ENCODE results near the gene TOM1. TPM values are rescaled to one million over a fixed set of nuclear protein-coding genes. Genes with fewer than 3 reads are reported as not detected.

Gene TOM1
- polyA plus RNA-seq, 4 donors, result 33.6 to 38.7 (median 36.7) TPM

DNA sequence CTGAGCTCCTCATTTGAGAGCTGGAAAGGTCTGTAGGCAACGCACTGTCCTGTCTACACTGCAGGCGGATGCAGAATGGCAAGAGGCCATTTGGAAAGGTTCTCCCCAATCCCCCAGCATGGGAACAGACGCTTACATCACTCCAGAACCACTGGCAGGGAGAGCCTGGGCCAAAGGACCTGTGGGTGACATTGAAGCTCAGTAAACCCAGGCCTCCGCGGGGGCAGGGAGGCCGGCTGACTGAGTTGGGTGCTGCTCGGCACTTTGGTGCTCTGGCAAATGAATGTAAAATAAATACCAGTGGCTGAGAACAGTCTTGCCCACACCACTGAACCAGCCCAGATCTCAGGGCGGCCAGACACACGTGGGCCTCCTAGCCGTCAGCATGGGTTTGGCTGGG lies 22.4 kb downstream of the TOM1 start:
- no peak for DNase-seq (ENCODE audit: low read depth in 4 of 4, low spot score in 3 of 4)

DNA sequence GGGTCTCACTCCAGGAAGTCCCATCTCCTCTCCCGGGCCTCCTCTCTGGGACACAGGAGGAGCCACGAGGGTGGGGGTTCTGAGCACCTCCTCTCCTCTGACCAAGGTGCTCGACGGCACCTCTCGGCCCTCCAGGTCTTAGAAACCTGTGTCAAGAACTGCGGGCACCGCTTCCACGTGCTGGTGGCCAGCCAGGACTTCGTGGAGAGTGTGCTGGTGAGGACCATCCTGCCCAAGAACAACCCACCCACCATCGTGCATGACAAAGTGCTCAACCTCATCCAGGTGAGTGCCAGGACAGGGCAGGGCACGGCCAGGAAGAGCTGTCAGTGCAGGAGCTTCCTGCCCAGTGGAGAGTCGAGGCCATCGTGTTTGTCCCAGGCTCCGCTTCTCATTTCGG lies 23.2 kb downstream of the TOM1 start:
- no peak for DNase-seq (ENCODE audit: low read depth in 4 of 4, low spot score in 3 of 4)

- no peak for DNase-seq (ENCODE audit: low read depth in 4 of 4, low spot score in 3 of 4)
Observed at GRCh38 chr22:35323305-35323704, 23.6 kb downstream of the TOM1 start.

DNA sequence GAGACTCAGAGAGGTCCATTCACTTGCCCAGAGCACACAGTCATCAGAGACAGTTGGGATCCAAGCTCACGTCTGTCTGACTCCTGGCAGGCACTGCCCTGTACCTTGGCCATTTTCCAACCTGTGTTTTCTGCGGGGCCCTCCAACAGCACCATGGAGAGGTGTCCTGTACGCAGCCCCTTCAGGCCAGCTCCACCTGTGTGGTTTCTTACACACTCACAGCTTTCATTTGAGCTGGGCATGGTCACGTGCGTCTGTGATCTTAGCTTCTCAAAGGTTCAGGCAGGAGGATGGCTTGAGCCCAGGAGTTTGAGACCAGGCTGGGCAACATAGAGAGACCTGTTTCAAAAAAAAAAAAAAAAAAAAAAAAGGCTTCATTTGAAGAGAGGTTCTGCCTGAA lies 24.4 kb downstream of the TOM1 start:
- no peak for DNase-seq (ENCODE audit: low read depth in 4 of 4, low spot score in 3 of 4)

GRCh38 chr22:35324762-35325161 lies 25.1 kb downstream of the TOM1 start:
- DNase-seq (ENCODE audit: low read depth in 4 of 4, low spot score in 3 of 4), result no peak

GRCh38 chr22:35325209-35325608 lies 25.5 kb downstream of the TOM1 start:
- no peak for DNase-seq (ENCODE audit: low read depth in 4 of 4, low spot score in 3 of 4)

DNA sequence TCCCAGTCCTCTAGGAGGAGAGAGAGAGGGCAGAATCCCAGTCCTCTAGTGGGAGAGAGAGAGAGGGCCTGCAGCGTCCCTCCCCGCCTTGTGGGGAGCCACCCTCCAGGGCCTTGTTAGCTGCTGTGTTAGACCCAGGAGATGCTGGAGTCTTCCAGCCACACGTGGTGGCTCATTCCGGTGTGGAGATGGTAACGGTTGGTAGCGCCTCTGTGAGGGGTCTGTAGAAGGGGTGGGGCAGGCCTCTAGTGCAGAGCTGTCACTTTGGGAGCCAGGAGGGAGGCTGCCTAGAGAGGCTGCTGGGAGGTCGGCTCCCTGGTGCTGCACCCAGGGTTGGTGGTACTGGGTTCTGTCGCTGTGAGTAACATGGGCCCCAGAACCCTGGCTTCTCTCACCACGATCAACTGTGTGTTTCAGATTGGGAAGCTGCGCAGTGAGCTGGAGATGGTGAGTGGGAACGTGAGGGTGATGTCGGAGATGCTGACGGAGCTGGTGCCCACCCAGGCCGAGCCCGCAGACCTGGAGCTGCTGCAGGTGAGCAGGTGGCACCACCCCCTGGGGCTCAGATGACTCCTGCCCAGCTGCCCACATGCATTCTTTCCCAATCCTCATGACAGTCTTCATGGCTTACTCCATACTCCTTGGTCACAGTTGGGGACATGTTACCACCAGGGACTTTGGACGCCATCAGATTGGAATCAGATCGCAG lies 27.3 kb downstream of the TOM1 start:
- no peak for DNase-seq (ENCODE audit: low read depth in 4 of 4, low spot score in 3 of 4)

DNA sequence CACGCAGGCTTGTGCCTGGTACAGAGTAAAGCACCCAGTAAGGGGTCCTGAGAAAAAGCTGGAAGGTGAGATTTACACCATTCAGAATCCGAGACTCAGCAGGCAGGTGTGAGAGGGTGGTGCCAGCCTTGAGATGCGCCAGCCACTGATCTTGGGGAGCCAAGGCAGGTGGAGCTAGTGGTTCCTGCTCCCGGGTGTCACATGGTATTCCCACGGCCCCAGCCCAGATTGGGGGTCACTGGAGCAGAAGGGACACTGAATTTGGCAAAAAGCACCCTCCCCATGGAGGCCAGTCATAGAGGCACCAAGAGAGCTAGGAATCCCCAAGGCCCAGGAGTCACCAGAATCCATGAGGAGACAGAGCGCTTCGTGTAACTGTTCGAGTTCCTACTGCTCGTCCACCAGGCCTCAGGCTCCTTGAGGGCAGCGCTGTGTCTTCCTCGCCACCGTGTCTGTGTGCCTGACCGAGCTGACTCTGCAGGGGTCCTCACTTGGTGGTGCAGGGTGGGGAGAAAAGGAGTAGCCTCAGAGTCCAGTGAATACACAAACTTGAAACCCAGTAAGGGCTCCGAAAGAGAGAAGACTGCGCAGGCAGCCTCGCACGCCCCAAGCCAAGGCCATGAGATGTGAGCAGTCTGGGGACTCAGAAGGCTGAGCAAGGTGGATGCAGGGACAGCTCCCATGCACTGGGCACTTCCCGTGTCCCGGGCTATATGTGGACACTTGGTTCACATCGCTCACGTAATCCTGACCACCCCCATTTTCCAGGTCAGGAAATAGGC lies 28.2 kb downstream of the TOM1 start:
- no peak for DNase-seq (ENCODE audit: low read depth in 4 of 4, low spot score in 3 of 4)

DNA sequence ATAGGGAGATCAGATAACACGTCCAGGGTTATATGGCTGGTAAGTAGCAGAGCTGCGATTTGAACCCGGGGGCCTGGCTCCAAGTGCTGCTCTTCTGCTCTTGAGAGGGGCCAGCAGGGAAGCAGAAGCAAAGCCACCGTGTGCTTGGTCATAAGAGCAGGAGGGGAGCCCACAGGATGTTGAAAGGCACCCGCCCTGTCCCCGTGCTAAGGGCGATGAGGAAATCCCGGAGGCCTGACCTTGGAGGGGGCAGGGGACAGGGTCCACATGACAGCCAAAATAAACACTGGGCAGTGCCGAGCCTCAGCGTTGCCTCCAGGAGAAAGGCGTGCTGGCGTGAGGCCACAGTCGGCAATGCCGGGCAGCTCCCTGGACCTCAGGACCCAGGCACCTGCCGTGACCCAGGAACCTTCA lies 28.8 kb downstream of the TOM1 start:
- no peak for DNase-seq (ENCODE audit: low read depth in 4 of 4, low spot score in 3 of 4)

DNA sequence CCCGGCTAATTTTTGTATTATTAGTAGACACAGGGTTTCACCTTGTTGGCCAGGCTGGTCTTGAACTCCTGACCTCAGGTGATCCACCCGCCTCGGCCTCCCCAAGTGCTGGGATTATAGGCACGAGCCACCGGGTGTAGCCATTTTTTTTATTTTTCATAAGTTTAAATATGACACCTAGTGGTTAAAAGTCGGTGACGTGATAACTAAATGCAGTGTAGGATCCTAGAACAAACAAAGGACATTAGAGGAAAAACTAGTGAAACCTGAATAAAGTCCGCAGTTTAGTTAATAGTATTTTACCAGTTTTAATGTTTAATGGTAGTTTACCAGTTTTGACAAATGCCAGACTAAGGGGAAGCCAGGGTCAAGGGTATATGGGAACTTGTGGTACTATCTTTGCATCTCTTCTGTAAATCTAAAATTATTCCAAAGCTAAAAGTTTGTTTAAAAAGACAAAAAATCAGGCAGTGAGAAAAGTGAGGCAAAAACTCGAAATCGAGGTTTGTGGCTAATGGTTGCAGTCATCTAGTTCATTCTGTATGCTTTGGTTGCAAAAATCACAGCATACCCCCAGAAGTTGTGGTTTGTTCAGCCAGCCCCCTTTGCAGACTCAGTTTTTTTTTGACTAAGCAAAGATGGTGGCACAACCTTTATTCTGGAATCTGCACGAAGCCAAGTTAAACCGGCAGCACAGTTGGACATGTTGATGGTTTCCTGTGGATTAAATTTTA lies 29.6 kb downstream of the TOM1 start:
- no peak for DNase-seq (ENCODE audit: low read depth in 4 of 4, low spot score in 3 of 4)

DNA sequence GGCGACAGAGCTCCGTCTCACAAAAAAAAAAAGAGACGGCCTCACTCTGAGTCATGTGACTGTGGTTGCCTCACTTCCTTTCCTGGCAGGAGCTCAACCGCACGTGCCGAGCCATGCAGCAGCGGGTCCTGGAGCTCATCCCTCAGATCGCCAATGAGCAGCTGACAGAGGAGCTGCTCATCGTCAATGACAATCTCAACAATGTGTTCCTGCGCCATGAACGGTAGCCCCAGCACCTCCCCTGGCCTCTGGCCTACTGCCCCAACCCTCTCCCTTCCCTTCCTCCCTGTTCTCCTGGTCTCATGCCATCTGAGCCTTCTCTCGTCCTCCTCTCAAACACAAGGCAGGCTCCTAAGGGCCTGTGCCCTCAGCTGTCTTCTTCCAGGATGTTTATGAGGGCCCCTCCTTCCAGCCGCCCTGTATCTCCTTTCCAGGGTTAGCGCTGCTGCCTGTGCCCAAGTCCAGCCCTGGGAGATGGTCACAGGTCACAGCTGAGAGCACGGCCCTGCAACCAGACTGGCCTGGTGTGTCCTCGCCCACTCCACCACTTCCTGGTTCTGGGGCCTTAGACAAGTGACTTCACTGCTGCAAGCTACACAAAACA lies 30.7 kb downstream of the TOM1 start:
- DNase-seq (ENCODE audit: low read depth in 4 of 4, low spot score in 3 of 4), result no peak

DNA sequence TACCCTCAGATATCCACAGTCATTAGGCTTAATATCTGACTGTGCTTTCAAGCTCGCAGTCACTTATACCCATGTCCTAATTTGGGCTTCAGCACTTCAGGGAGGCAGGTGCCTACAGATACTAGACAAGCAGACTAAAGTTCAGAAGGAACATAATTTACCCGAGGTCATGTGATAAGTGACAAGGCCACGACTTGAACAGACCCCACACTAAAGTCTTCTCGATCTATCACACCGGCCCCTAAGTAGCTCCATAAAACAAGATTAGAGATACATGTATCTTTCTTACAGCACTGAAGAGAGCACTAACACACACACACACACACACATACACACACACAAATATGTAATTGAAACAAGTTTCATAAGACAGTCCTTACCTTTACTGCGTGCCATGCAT lies 32.6 kb downstream of the TOM1 start:
- no peak for DNase-seq (ENCODE audit: low read depth in 4 of 4, low spot score in 3 of 4)

GRCh38 chr22:35333220-35333619 lies 33.5 kb downstream of the TOM1 start:
- DNase-seq (ENCODE audit: low read depth in 4 of 4, low spot score in 3 of 4), result no peak

DNA sequence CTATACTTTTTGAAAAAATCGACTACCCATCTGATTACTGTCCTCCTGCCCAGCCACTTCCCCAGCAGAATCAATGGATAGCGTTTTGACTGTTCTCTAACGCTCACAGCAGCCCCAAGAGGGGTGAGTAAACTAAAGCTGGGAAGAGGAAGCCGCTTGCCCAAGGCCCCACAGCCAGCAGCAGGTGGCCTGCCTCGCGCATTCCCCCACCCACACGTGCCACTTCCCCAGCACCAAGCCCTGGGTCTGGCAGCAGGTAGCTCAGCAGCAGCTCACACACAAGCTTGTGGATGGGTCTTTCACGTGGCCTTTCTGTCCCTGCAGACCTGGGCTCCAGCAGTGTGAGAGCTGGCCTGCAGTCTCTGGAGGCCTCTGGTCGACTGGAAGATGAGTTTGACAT lies 34.3 kb downstream of the TOM1 start:
- DNase-seq (ENCODE audit: low read depth in 4 of 4, low spot score in 3 of 4), result no peak

DNA sequence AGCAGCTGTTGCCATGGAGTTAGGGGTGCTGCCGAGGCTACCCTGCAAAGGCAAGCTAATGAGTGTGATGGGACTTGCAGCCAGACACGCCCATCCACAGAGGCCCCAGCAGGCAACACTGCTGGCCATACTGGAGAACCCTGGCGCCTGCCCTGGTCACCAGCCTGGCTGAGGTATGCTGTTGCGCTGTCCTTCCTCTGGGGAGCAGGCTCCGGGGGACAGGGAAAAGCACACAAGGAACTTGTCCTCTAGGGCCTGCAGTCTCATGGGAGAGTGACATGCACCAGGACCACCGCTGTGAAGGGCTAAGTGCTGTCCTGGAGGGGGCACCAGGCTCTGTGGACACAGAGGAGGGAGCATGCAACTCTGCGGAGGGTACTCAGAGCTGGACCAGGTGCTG lies 35.8 kb downstream of the TOM1 start:
- DNase-seq (ENCODE audit: low read depth in 4 of 4, low spot score in 3 of 4), result no peak

DNA sequence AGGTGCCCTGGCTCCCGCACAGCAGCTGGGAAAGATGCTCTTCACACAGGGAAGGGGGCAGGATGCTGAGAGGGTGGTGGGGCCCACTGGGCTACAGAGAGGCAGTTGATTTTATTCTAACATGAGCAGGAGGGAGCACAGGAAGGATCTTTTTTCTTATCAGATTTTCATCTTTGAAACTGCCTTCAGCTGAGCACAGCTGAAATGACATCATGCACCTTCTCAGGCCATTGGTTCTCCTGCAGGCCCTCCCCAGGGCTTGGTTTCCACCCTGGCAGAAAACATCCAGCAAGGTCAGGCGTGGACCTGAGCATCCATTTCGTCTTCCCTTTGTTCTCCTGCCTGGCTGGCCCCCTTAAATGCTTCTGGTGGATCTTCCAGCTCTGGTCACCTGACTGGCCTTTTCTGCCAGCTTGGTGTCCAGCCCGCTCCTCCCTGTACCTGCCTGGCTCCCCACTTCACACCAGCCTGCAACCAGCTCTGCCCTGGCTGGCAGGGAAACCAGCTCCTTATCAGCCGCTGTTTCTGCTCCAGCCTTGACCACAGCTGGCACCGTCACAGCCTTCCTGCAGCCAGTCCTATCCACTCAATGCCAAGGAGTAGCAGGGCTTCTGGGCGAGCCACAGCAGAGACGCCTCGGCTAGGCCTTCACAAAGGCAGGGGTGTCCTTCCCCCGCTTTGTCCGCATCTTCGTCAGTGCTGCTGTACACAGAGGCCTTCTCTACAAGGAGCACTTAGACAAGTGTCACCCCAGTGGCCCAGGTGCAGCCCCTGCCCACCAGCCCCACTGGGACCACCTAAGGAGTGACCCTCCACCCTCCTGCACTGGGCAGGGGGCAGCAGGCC lies 36.5 kb downstream of the TOM1 start:
- no peak for DNase-seq (ENCODE audit: low read depth in 4 of 4, low spot score in 3 of 4)

DNA sequence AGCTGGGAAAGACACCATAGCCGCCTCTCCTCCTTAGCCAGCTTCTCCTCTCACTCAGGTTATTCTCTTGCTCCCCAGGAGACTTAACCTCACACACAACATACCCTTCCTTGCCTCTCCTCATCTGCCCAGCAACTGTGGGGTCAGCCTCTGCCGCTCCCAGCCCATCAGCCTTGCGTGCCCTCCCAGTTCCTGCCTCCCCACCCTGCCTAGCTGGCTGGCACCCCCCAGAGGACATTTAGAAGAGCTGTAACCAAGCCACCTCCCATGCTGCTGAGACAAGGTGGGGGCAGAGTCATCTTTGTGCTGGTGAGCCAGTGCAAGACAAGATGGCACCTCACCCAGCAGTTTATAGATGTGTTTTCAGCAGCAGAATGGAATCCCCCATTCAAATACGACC lies 38.2 kb downstream of the TOM1 start:
- DNase-seq (ENCODE audit: low read depth in 4 of 4, low spot score in 3 of 4), result no peak

DNA sequence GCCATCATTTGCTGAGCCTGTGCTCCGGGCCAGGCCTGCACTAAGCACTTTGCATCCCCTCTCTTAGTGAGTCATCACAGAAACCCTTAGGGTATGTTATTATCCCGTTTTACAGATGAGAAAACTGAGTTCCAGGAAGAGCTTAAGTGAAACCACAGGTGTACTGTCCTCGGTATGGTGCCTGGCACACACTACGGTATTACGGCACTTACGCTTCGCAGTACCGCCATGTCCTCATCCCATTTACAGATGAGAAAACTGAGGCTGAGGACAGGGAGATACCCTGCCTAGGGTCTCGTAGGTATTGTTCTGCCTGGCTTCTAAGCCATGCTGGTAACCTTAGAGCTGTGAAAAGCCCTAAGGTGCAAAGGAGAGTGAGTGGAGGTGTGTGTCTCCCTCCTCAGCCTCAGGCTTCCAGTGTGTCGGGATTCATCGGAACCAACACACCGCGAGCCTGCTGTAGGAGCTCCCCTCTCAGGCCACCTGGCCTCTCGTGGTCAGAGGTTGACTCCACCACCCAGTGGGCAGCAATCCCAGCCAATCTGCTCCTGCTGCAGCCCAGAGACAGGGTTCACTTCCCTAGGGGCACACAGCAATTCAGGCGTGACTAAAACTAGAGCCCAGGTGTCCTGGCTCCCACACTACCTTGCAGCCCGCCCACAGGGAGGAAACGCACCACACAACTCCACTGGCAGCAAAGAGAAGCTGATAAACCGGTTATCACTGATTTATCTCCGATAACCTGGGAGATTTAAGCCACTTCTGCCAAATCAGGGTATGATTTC lies 41.6 kb downstream of the TOM1 start:
- no peak for DNase-seq (ENCODE audit: low read depth in 4 of 4, low spot score in 3 of 4)

GRCh38 chr22:35342390-35342789 lies 42.7 kb downstream of the TOM1 start:
- DNase-seq (ENCODE audit: low read depth in 4 of 4, low spot score in 3 of 4), result no peak
